Heart left ventricle (tissue), 13 donors: ENCODE results near the gene SLC22A2.

Source experiments
- CTCF ChIP-seq, 12 donors: fragments of 200-600 bp; sonication (generic) in 4 of 12; IDR thresholded peaks; one replicate each; pipeline versions ENCODE4 v1.5.0 to v1.8.0; 2018 to 2022; ENCODE audit warnings: antibody characterized with exemption in 12 of 12, mild to moderate bottlenecking in 5 of 12
- POLR2A ChIP-seq, 2 donors: fragments of 450-650 bp; IDR thresholded peaks; one replicate each; pipeline ENCODE4 v1.6.1; 2017; ENCODE audit warnings: antibody characterized with exemption in 2 of 2, mild to moderate bottlenecking in 2 of 2, moderate library complexity in 2 of 2
- donor health status: ischemic (EF 13 %, LVEDD 7.1; RV severe dilation, severe dysfunction).
- donor health status: DM: no; HTN: yes; CAD: no.
- donor health status: DM: no; HTN: no; CAD: no.
- donor health status: ischemic (EF 25% LVEDD 6.9; RV normal size, moderate dysfunction).
- donor health status: ischemic (EF 25% LVEDD 5.7; RV mildly dilated, moderate dysfunction).
- donor health status: ischemic (EF 35%, LVEDD 5.7; RV mildly dilated, moderate dysfunction).
- donor health status: nonischemic (EF 11% LVEDD 7.7; RV severe dilation, severe dysfunction).
- donor health status: DM: yes; HTN: yes; CAD: no.
- donor health status: PGD.
- donor health status: ischemic (EF 29% LVEDD 5.4; RV normal size, mild dysfunction).
- donor health status: nonischemic (EF 23%, LVEDD 6.1; RV moderate dilation, normal function).

DNA sequence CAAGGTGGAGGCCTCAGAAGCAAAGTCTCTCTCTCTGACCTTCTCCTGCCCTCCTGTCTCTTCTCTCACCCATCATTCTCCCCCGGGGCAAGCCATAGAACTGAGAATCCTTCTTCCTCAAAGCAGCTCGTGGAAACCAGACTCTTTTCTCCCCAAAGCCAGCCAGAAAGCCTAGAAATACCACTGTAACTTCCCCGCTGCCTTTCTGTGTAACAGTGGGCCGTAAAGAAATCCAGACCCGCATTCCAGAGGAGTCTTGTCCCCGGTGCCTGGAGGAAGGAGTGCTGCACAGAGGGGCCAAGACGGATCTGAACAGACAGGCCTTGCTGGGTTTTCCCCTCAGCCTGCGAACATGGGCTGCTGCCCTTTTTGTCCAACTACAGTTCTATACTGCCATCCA is 977 bp upstream of the SLC22A2 start:
- TF ChIP-seq CTCF (IDR thresholded peaks at IDR 0.05) (no peak), POLR2A (IDR thresholded peaks at IDR 0.05) (no peak)
